ENCODE results near the gene POU6F2.

The POU6F2 gene

DNA sequence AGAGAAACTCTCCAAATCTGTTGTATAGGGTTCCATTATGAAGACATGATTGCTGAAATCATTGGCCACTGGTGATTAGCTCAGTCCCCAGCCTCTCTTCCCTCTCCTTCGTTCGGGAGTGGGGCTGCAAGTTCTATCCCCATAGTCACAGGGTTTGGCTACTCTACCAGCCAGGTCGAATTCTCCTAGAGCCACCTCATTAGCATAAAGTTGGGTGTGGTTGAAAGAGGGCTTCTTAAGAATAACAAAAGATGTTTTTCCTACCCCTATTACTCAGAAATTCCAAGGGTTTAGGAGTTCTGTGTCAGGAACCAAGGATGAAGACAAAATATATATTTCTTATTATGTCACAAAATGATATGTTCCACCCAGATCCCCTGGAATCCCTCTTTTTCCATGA lies 422.3 kb downstream of the POU6F2 start:
- DNase-seq (ENCODE audit: low read depth, low spot score): no peak

DNA sequence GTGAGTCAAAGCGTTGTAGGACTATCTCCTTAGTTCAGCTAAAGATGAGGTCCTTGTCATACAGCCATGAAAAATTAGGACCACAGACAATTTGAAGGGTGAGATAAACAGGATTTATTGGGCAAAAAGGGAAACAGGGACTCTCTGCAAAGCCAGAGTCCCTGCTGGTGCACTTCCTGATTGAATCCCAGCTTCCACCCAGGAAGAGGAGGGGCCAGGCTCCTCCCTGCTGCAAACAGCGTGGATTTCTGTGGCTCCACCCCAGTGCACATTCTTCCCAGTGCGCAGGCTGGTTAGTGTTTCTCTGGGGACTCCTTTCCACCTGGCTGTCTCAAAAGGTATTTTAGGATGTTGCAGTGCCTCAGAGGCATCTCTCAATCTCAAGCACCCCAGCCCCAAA lies 423.1 kb downstream of the POU6F2 start:
- no peak for DNase-seq (ENCODE audit: low read depth, low spot score)

DNA sequence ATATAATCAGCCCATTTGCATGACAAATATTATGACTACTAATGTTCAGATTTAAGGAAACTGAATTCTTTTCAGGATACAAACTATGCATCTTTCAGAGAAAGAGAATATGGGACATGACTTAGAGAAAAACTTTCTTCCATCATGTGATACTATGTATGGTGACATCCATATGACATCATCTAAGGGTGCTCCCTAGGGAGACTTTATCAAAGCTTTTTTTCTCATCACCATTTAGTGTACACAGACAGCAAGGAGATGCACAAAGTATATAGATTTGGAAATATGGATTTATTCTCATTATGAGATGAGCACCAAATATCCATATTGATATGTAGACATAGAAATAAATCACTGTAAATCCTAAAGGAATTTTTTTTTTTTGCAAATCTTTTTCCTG lies 424.3 kb downstream of the POU6F2 start:
- DNase-seq (ENCODE audit: low read depth, low spot score): no peak

DNA sequence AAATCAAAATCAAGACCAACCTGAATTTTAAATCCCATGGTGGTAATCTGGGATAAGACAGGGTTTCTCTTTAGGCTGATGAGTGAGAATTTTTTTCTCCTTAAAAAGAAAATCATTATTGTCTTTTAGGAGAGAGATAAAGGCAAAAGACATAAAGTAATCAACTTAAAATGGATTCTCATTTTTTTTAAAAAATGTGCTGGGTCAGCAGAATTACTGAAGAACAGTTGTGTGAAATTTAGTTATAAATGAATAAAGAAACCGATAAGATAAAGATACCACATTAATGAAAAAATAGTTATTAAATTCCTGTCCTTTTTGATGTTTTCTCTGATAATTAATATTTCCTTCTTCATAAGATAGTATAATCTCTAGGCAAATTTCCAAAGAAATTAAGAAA lies 427.2 kb downstream of the POU6F2 start:
- no peak for DNase-seq (ENCODE audit: low read depth, low spot score)

GRCh38 chr7:39405581-39405980 lies 427.9 kb downstream of the POU6F2 start:
- DNase-seq (ENCODE audit: low read depth, low spot score): no peak

DNA sequence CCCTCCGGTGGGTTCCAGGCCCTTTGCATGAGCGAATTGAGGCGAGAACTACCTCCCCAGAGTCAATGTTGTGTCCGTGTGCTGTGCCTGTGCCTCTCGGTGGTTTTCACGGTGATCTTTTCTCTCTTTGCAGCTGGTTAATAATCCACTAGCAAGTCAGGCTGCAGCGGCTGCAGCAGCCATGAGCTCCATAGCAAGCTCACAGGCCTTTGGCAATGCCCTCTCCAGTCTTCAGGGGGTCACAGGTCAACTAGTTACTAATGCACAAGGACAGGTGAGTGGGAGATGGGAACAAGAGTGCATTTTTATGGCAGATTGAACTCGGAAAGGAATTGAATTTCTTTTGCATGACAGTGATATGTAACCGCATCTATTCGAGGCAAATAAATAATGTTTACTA lies 428.8 kb downstream of the POU6F2 start:
- no peak for DNase-seq (ENCODE audit: low read depth, low spot score)

DNA sequence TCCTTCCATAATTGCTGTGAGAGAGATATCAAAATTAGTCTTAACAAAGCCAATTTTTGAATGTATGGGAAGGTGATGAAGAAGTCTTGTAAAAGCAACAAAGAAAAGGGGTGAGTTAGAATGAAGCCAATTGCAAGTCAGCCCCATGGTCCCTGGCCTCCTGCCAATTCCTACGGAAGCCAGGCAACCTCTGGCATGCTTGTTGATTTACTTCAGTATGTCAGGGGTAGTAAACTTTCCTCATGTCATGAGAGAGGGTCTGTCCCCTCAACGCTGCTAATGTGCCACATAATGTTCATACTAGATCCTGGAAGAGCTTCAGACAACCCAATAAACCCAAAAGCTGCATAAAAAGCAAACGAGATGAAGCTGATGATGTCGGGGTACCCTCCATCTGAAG lies 429.4 kb downstream of the POU6F2 start:
- DNase-seq (ENCODE audit: low read depth, low spot score): no peak

GRCh38 chr7:39407723-39408122 lies 430.0 kb downstream of the POU6F2 start:
- DNase-seq (ENCODE audit: low read depth, low spot score): no peak

- DNase-seq (ENCODE audit: low read depth, low spot score): no peak
These were observed 431.2 kb downstream of the POU6F2 start for GRCh38 chr7:39408906-39409305.

GRCh38 chr7:39410582-39410981 lies 432.9 kb downstream of the POU6F2 start:
- no peak for DNase-seq (ENCODE audit: low read depth, low spot score)

GRCh38 chr7:39413636-39414223 lies 436.0 kb downstream of the POU6F2 start:
- no peak for DNase-seq (ENCODE audit: low read depth, low spot score)

- peak; percentile 12 for DNase-seq (ENCODE audit: low read depth, low spot score)
These were observed 436.7 kb downstream of the POU6F2 start for GRCh38 chr7:39414224-39415035.

- DNase-seq (ENCODE audit: low read depth, low spot score): no peak
These were observed 437.5 kb downstream of the POU6F2 start for GRCh38 chr7:39415091-39415787.

DNA sequence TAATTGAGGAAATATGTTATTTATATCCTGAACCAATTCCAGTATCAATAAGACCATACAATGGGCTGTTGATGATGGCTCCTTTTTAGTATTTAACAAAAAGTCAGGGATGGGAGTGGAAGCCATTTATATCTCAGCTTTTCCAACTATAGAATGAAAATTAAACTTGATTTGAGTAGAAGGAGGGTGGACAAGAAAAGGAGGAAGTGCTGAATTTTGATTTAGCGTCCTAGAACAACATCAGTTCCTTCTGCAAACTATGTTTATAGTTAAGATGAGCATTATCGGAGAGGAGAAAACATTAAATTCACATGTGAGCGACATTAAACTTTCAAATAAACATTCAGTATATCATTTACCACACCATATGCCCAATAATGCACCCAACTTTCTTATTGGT lies 439.2 kb downstream of the POU6F2 start:
- DNase-seq (ENCODE audit: low read depth, low spot score): no peak

- no peak for DNase-seq (ENCODE audit: low read depth, low spot score)
These were observed 439.9 kb downstream of the POU6F2 start for GRCh38 chr7:39417642-39418041.

DNA sequence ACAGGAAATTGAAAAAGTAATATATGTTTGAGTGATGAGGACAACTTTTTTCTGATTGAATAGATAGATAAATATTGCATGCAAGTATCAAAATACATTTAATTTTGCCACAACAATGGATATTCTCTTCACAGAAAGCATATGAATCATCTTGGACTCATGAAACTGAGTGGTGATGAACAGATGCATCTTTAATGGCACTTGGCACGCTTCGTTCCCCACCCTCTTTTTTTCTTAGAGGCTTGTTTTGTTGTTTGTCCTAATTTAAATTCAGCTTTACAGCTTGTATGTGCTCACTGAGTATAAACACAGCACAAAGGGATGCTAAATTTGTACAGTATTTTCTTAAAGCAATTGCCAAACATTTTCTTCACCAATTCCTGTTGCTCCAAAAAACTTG lies 443.5 kb downstream of the POU6F2 start:
- DNase-seq (ENCODE audit: low read depth, low spot score): no peak

DNA sequence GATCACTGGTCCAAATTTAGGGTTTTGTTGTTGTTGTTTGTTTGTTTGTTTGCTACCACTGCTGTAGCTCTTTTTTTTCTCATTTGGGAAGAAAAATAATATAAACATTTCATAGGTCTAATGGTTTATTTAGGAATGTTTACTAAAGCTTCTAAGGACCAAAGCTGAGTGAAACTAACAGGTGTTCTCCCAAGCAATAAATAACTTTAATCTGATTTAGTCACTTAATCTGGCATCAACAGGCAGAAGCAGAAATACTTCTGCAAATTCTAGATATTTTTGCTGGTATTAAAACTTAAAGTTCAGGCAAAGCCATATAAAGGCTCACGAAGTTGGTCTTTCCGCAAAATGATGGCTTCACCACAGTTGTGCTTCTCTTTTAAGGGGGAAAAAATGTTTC lies 444.0 kb downstream of the POU6F2 start:
- no peak for DNase-seq (ENCODE audit: low read depth, low spot score)

GRCh38 chr7:39428221-39428620 lies 450.5 kb downstream of the POU6F2 start:
- no peak for DNase-seq (ENCODE audit: low read depth, low spot score)

GRCh38 chr7:39429421-39429820 lies 451.7 kb downstream of the POU6F2 start:
- no peak for DNase-seq (ENCODE audit: low read depth, low spot score)

- no peak for DNase-seq (ENCODE audit: low read depth, low spot score)
These were observed 452.7 kb downstream of the POU6F2 start for GRCh38 chr7:39430441-39430840.

DNA sequence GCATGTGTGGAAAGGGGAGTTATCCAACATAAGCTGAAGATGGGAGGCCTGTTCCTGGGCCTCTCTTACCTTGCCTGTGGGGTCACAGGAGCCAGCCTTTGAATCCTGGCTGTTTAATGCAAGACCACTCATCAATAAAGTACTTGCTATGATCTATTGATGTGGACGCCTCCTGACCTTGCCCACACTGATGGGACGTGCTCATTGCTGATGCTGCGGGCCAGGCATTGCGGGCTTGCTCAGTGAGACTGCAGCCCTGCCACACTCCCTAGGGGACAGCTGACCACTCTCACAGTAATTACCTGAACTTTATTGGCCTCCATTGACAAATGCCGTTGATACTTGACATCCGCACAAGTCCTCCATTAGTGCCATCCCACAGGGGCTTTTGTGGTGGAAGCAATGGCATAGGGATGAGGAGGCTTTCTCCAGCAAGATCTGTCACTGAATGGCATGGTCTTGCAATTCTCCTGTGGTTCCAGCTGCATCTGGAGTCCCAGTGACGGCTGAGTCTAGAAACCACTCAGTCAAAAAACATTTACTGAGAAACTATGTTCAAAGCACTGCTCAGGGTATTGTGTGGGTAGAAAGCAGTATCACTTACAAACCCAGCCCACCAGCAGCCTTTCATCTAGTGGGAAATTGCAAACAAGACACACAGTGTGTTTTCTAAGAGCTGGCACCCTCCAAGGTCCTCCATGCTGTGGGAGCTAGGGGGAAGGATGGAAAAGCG lies 453.4 kb downstream of the POU6F2 start:
- no peak for DNase-seq (ENCODE audit: low read depth, low spot score)

- no peak for DNase-seq (ENCODE audit: low read depth, low spot score)
These were observed 454.7 kb downstream of the POU6F2 start for GRCh38 chr7:39432368-39432767.
